Endothelial cell of umbilical vein (primary cell): ENCODE data around the gene ARL10. TPM values are rescaled to one million over a fixed set of nuclear protein-coding genes. Genes with fewer than 3 reads are reported as not detected.

Experiments used
- BruUV-seq: library from RNA; stranded (reverse); fragments of 400-500 nt; replicated peaks from 2 replicates; lab custom pipeline; 2021; lab: Mats Ljungman, UMichigan
- CTCF ChIA-PET: fragments of 300-600, 350-600 bp; sonication (Branson Sonifier 250); formaldehyde crosslinking; loops from one replicate; lab custom pipeline; 2021; ENCODE audit warnings: antibody characterized with exemption, inconsistent platforms; lab: Charles Lee
- POLR2A ChIA-PET: fragments of 300-600, 350-600 bp; sonication (Branson Sonifier 250); formaldehyde crosslinking; loops from one replicate; lab custom pipeline; 2021; ENCODE audit warnings: antibody characterized with exemption, inconsistent platforms; lab: Charles Lee
- DNase-seq: peaks from one replicate; pipeline ENCODE4 v3.0.0-alpha.2; 2011; ENCODE audit warnings: low read depth, low spot score
- FAIRE-seq: peaks from 2 replicates; lab custom pipeline; 2011; peaks lifted over from hg19 to GRCh38; lab: Jason Lieb, UNC
- H2AFZ ChIP-seq: 2 replicates; pipeline ENCODE4 v1.6.0; 2012; ENCODE audit warnings: low read depth, low read length, control low read depth, inconsistent platforms
- H3K27ac ChIP-seq: 2 replicates; pipeline ENCODE4 v1.5.1; 2011; ENCODE audit warnings: low read depth, mild to moderate bottlenecking, control low read depth, low read length, moderate library complexity; ENCODE audit not compliant: insufficient read depth
- H3K27me3 ChIP-seq, 2 experiments: 2 replicates each; pipeline versions ENCODE4 v1.6.0 to v1.6.1; 2011; ENCODE audit warnings: low read length in 2 of 2, mixed read lengths in 1 of 2; ENCODE audit not compliant: control insufficient read depth in 2 of 2, insufficient read depth in 2 of 2
- H3K36me3 ChIP-seq, 2 experiments: 2 replicates in 1 of 2; 3 replicates in 1 of 2; pipeline ENCODE4 v1.5.1; 2011; ENCODE audit warnings: low read length in 2 of 2, mild to moderate bottlenecking in 1 of 2, moderate library complexity in 1 of 2; ENCODE audit not compliant: control insufficient read depth in 2 of 2, insufficient read depth in 2 of 2; ENCODE audit errors: extremely low read depth in 1 of 2
- H3K4me1 ChIP-seq: 3 replicates; pipeline ENCODE4 v1.5.1; 2011; ENCODE audit warnings: mild to moderate bottlenecking, low read length; ENCODE audit not compliant: control insufficient read depth, insufficient read depth; ENCODE audit errors: extremely low read depth
- H3K4me2 ChIP-seq: 2 replicates; pipeline ENCODE4 v1.6.1; 2011; ENCODE audit warnings: low read length, control low read depth, mixed read lengths; ENCODE audit not compliant: insufficient read depth
- H3K4me3 ChIP-seq, 3 experiments: fragments of 200-600 bp in 1 of 3; sonication (generic), shearing (Covaris generic) in 1 of 3; replicated peaks in 1 of 3; 2 replicates each; pipeline ENCODE4 v1.5.1; 2011 to 2016; ENCODE audit warnings: control low read depth in 3 of 3, low read length in 3 of 3, mild to moderate bottlenecking in 2 of 3, inconsistent platforms in 1 of 3, low read depth in 1 of 3, moderate library complexity in 1 of 3; ENCODE audit not compliant: insufficient read depth in 1 of 3
- H3K79me2 ChIP-seq: 2 replicates; pipeline ENCODE4 v1.6.0; 2012; ENCODE audit warnings: low read length, inconsistent platforms; ENCODE audit not compliant: control insufficient read depth, insufficient read depth
- H3K9ac ChIP-seq: replicated peaks from 2 replicates; pipeline ENCODE3; 2011; ENCODE audit warnings: low read length, control low read depth; ENCODE audit not compliant: insufficient read depth; ENCODE audit errors: extremely low read depth
- H3K9me1 ChIP-seq: replicated peaks from 3 replicates; pipeline ENCODE4 v1.6.0; 2011; ENCODE audit warnings: mild to moderate bottlenecking, low read length; ENCODE audit not compliant: control insufficient read depth, insufficient read depth; ENCODE audit errors: extremely low read depth
- H3K9me3 ChIP-seq: replicated peaks from 2 replicates; pipeline ENCODE4 v1.5.1; 2012; ENCODE audit warnings: low read length, inconsistent platforms; ENCODE audit not compliant: control insufficient read depth, insufficient read depth
- H4K20me1 ChIP-seq: replicated peaks from 2 replicates; pipeline ENCODE3; 2011; ENCODE audit warnings: mild to moderate bottlenecking, low read length; ENCODE audit not compliant: control insufficient read depth, insufficient read depth; ENCODE audit errors: extremely low read depth
- EZH2 ChIP-seq: IDR thresholded peaks from 2 replicates; pipeline ENCODE4 v1.6.1; 2012; ENCODE audit warnings: borderline replicate concordance, low read depth, mild to moderate bottlenecking, moderate library complexity, low read length, inconsistent platforms; ENCODE audit not compliant: severe bottlenecking
- FOS ChIP-seq: IDR thresholded peaks from 2 replicates; pipeline ENCODE4 v1.6.1; 2011; ENCODE audit warnings: mild to moderate bottlenecking, low read length, moderate library complexity, borderline replicate concordance; ENCODE audit not compliant: insufficient read depth
- GATA2 ChIP-seq: IDR thresholded peaks from 2 replicates; pipeline ENCODE4 v1.7.0; 2011; ENCODE audit warnings: low read depth, mild to moderate bottlenecking, moderate library complexity, mixed read lengths, low read length; ENCODE audit not compliant: insufficient read length, insufficient read depth
- JUN ChIP-seq: IDR thresholded peaks from 2 replicates; pipeline ENCODE4 v1.6.1; 2011; ENCODE audit warnings: borderline replicate concordance, low read depth; ENCODE audit not compliant: insufficient read length, insufficient read depth
- MYC ChIP-seq: IDR thresholded peaks from one replicate; pipeline ENCODE4 v1.6.1; 2011; ENCODE audit warnings: mild to moderate bottlenecking, low read depth, low read length
- POLR2A ChIP-seq: IDR thresholded peaks from 2 replicates; pipeline ENCODE4 v1.6.1; 2012; ENCODE audit warnings: low read depth, mild to moderate bottlenecking, control low read depth, low read length
- POLR2AphosphoS5 ChIP-seq: IDR thresholded peaks from 2 replicates; pipeline ENCODE4 v1.6.1; 2012; ENCODE audit warnings: low read depth, mild to moderate bottlenecking, control low read depth, low read length, moderate library complexity; ENCODE audit not compliant: insufficient read depth
- dilution Hi-C: fragments of 300-500 bp; cut with MboI; formaldehyde crosslinking; loops from one replicate; pipeline ENCODE4 v1.15.0; 2019; ENCODE audit warnings: low sequenced_read_pairs; ENCODE audit not compliant: extremely low pct_ligation_motif_present
- intact Hi-C: fragments of 100-400 bp; cut with micrococcal nuclease; formaldehyde crosslinking; loops from one replicate; pipeline ENCODE4 v1.10.0; 2022
- polyA plus RNA-seq, 4 experiments: library from polyadenylated mRNA; depleted of rRNA in 3 of 4; stranded (reverse) in 3 of 4; unstranded in 1 of 4; fragments of >200 nt; gene quantifications; 2 replicates each; pipeline versions ENCODE4 v1.2.1 to v1.2.3, GENCODE V29; 2011 to 2012; ENCODE audit warnings: missing spikeins in 1 of 4
- total RNA-seq: library from RNA; stranded (reverse); gene quantifications from 2 replicates; pipeline ENCODE4 v1.2.3, GENCODE V29; 2021
- TF ChIP-seq, protein P1 (sequence below), 2 donors: IDR thresholded peaks; 1 replicate in 1 of 2; 2 replicates in 1 of 2; pipeline ENCODE4 v1.5.1; 2011; ENCODE audit warnings: low read length in 2 of 2, mild to moderate bottlenecking in 2 of 2, moderate library complexity in 2 of 2, control low read depth in 1 of 2, inconsistent platforms in 1 of 2, low read depth in 1 of 2; ENCODE audit not compliant: insufficient read depth in 1 of 2; ENCODE audit errors: extremely low read depth in 1 of 2
- TF ChIP-seq, protein P2 (sequence below): IDR thresholded peaks from 2 replicates; pipeline ENCODE4 v1.6.1; 2011; ENCODE audit not compliant: insufficient read depth, insufficient read length

ARL10 gene
- total and polyA plus RNA-seq, 2 donors (not counting 3 experiments of a cell fraction or from before 2014, with no cell fraction given), result 7.7 to 20.7 TPM

DNA sequence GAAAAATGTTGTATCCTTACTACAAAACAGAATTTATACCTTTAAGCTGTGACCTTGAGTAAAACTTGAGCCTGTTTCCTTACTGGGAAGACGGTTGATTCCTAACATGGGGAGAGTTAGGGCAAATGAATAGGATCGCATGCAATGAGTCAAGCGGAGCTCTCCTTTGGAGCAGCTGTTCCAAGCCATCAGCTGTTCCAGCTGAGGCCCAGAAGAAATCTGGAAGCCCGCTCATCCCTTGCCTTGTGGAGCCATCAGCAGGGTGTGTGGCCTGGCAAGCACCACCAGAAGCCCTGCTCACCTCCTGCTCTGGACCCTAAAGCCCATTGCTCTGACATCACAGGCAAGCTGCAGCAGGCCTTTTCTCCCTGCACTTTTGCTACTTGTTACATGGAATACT lies 11.8 kb upstream of the ARL10 start:
- CTCF ChIA-PET, result interaction anchor here (1.4 kb wide), 1 partner anchor 624 kb away, joined by 3 read pairs; no protein-coding TSS in a partner anchor
- Histone ChIP-seq H3K4me1 (no peaks in the 10 kb centered on the region), H3K27ac (no peak overlapping the region), H3K27me3 (no peaks in the 10 kb centered on the region), H3K4me3 (no peak overlapping the region), H3K9ac (no peak overlapping the region), H3K9me1 (no peaks in the 10 kb centered on the region), H2AFZ (no peak overlapping the region), H4K20me1 (no peaks in the 10 kb centered on the region), H3K36me3 (peaks cover 16 to 30% of the 10 kb centered on the region in 2 experiments), H3K79me2 (peaks cover 49% of the 10 kb centered on the region), H3K9me3 (no peaks in the 10 kb centered on the region), H3K4me2 (no peak overlapping the region)
- no TSS peak for BruUV-seq
- TF ChIP-seq FOS (no peak), POLR2AphosphoS5 (no peak), POLR2A (no peak), MYC (no peak), EZH2 (no peak), JUN (no peak), GATA2 (no peak)
- TF ChIP-seq, protein P1, sequence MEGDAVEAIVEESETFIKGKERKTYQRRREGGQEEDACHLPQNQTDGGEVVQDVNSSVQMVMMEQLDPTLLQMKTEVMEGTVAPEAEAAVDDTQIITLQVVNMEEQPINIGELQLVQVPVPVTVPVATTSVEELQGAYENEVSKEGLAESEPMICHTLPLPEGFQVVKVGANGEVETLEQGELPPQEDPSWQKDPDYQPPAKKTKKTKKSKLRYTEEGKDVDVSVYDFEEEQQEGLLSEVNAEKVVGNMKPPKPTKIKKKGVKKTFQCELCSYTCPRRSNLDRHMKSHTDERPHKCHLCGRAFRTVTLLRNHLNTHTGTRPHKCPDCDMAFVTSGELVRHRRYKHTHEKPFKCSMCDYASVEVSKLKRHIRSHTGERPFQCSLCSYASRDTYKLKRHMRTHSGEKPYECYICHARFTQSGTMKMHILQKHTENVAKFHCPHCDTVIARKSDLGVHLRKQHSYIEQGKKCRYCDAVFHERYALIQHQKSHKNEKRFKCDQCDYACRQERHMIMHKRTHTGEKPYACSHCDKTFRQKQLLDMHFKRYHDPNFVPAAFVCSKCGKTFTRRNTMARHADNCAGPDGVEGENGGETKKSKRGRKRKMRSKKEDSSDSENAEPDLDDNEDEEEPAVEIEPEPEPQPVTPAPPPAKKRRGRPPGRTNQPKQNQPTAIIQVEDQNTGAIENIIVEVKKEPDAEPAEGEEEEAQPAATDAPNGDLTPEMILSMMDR (IDR thresholded peaks at IDR 0.05; ENCODE audit: extremely low read depth in 1 of 2, insufficient read depth in 1 of 2, low read depth in 1 of 2, low read length in 2 of 2), result no peak
- TF ChIP-seq, protein P2, sequence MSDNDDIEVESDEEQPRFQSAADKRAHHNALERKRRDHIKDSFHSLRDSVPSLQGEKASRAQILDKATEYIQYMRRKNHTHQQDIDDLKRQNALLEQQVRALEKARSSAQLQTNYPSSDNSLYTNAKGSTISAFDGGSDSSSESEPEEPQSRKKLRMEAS, result no peak
- no peak for FAIRE-seq
- intact Hi-C loops (no loop called here), dilution Hi-C loops (no loop called here)
- POLR2A ChIA-PET, result no interaction called here
- no peak for DNase-seq
